Thymus (tissue), 11 donors: ENCODE results near the gene SLC39A11. TPM values are rescaled to one million over a fixed set of nuclear protein-coding genes. Genes with fewer than 3 reads are reported as not detected.

Source experiments
- DNase-seq, 9 donors: peaks; one replicate each; pipeline ENCODE4 v3.0.0-alpha.2; 2013; ENCODE audit warnings: low spot score in 9 of 9, low read depth in 6 of 9, missing footprints in 1 of 9
- H3K27ac ChIP-seq, 2 donors: one replicate each; pipeline ENCODE4 v1.5.1; 2013; ENCODE audit warnings: control low read depth in 1 of 2, low read depth in 1 of 2, low read length in 1 of 2, mild to moderate bottlenecking in 1 of 2, moderate library complexity in 1 of 2
- H3K27me3 ChIP-seq, 2 donors: one replicate each; pipeline ENCODE4 v1.5.1; 2013; ENCODE audit warnings: low read length in 1 of 2; ENCODE audit not compliant: control insufficient read depth in 2 of 2, insufficient read depth in 1 of 2
- H3K36me3 ChIP-seq, 2 donors: one replicate each; pipeline ENCODE4 v1.5.1; 2013; ENCODE audit warnings: low read length in 1 of 2, mild to moderate bottlenecking in 1 of 2, moderate library complexity in 1 of 2; ENCODE audit not compliant: control insufficient read depth in 2 of 2, insufficient read depth in 2 of 2
- H3K4me1 ChIP-seq, 2 donors: one replicate each; pipeline ENCODE4 v1.5.1; 2013; ENCODE audit warnings: low read length in 2 of 2; ENCODE audit not compliant: control insufficient read depth in 2 of 2, insufficient read depth in 2 of 2
- H3K4me3 ChIP-seq, 2 donors: one replicate each; pipeline ENCODE4 v1.5.1; 2013; ENCODE audit warnings: low read length in 2 of 2, control low read depth in 1 of 2, mild to moderate bottlenecking in 1 of 2
- H3K9me3 ChIP-seq, 2 donors: one replicate each; pipeline ENCODE4 v1.5.1; 2013; ENCODE audit warnings: low read length in 1 of 2, mild to moderate bottlenecking in 1 of 2; ENCODE audit not compliant: control insufficient read depth in 2 of 2, insufficient read depth in 1 of 2
- WGBS: extraction: QIAGEN DNeasy Blood & Tissue Kit; methylation state at CpG from one replicate; pipeline ENCODE4 v1.1.7; 2013; 5-methylcytosine and 5-hydroxymethylcytosine counted together
- polyA plus RNA-seq: library from polyadenylated mRNA; stranded (reverse); fragments of 200-250 nt; gene quantifications from one replicate; pipeline ENCODE4 v1.2.3, GENCODE V29; 2013
- total RNA-seq: library from RNA; stranded (reverse); fragments of 120-200 nt; gene quantifications from one replicate; pipeline ENCODE4 v1.2.4, GENCODE V29; 2013
- donor health status: healthy.

The SLC39A11 gene
- total and polyA plus RNA-seq, 2 donors = 7.4 to 8.7 TPM

DNA sequence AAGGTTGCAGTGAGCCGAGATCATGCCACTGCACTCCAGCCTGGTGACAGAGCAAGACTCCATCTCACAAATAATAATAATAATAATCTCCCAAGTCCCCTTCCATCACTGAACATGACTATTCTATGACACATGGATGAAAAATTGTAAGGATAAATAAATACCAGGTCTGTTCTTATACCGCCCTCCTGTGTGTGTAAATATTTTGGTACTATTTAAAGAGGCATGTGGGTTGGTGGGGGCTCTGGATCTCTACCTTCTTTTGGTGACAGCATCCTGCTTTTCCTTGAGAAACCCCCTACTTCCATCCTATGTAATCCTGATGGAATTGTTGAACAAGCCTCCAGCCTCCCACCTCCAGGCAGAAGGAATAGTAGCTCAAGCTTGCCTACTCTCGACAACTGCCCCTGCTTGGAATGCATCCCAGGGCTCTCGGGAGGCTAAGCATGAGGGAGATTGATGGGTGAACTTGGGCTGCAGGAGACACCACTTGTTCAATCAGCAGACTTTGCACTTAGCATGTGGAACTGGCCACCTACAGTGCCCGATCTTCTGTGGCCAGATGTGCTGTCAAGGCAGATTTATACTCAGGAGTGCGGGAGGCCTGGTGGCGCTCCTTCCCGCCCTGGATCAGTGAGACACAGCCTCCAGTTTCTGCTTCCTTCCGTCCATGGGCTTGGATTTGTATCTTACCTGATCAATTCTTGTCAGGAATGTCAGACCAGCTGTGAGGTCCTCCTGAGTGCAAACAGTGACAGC lies 287.4 kb downstream of the SLC39A11 start:
- H3K4me3 ChIP-seq = no peak overlapping the region
- no peak overlapping the region for H3K27ac ChIP-seq
- DNase-seq = no peak
- no peaks in the 10 kb centered on the region for H3K4me1 ChIP-seq
- 98% methylated on average over 9 of the region's 9 CpGs for WGBS
- H3K9me3 ChIP-seq = no peaks in the 10 kb centered on the region
- H3K27me3 ChIP-seq = no peaks in the 10 kb centered on the region
- H3K36me3 ChIP-seq = no peaks in the 10 kb centered on the region

- Histone ChIP-seq H3K4me1 (no peaks in the 10 kb centered on the region), H3K4me3 (no peak overlapping the region), H3K27me3 (no peaks in the 10 kb centered on the region), H3K27ac (no peak overlapping the region), H3K36me3 (no peaks in the 10 kb centered on the region), H3K9me3 (peaks cover 0 to 2% of the 10 kb centered on the region in 2 donors)
- 90% methylated on average over 8 of the region's 8 CpGs for WGBS
- no peak for DNase-seq
Measured at GRCh38 chr17:72802726-72803125, 289.8 kb downstream of the SLC39A11 start.

DNA sequence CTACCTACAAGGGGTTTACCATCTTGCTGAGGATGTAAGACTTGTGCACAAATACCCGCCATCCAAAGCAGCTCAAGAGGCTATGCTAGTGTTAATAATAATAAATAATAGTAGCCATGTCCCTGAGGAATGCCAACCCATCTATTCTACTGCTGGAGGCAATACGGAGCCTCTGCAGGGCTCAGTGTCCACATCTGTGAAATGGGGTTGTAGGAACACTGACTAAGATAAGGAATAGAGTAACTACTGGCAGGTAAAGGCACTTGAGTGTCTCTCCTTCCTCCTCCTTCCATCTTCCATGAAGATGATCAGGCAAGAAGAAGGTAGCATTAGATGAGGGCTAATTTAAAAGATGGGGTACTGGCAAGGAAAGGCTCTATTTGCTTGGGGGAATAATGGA lies 295.3 kb downstream of the SLC39A11 start:
- WGBS = 96% methylated on average over 2 of the region's 2 CpGs
- Histone ChIP-seq H3K27ac (no peak overlapping the region), H3K4me3 (no peak overlapping the region), H3K27me3 (no peaks in the 10 kb centered on the region), H3K4me1 (no peaks in the 10 kb centered on the region), H3K36me3 (no peaks in the 10 kb centered on the region), H3K9me3 (peaks cover 2 to 8% of the 10 kb centered on the region in 2 donors)
- DNase-seq = no peak

GRCh38 chr17:72795941-72796340 lies 296.5 kb downstream of the SLC39A11 start:
- H3K9me3 ChIP-seq = peaks cover 2 to 8% of the 10 kb centered on the region in 2 donors
- H3K27me3 ChIP-seq = no peaks in the 10 kb centered on the region
- DNase-seq = no peak
- no peaks in the 10 kb centered on the region for H3K4me1 ChIP-seq
- H3K4me3 ChIP-seq = no peak overlapping the region
- no peak overlapping the region for H3K27ac ChIP-seq
- WGBS = 95% methylated on average over 5 of the region's 5 CpGs
- no peaks in the 10 kb centered on the region for H3K36me3 ChIP-seq

DNA sequence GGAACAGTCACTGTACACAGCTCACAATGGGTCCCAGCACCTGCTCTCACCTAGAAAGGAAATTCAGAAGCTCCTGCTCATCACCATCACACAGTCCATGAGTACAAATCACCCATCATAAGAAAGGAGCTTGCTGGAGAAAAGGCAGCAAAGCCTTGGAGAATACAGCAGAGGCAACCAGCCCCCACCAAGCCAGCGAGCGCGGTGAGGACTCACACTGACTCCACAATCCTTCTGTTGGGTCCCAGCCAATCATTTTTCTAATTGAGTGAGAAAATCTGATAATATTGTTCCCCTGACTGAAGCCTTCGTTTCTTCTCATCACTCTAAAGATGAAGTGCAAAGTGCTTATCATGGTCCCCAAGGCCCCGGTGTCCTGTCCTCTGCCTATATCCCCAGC lies 298.3 kb downstream of the SLC39A11 start:
- no peak overlapping the region for H3K27ac ChIP-seq
- H3K36me3 ChIP-seq = no peaks in the 10 kb centered on the region
- no peaks in the 10 kb centered on the region for H3K4me1 ChIP-seq
- no peak for DNase-seq
- H3K4me3 ChIP-seq = no peak overlapping the region
- no peaks in the 10 kb centered on the region for H3K27me3 ChIP-seq
- 97% methylated on average over 5 of the region's 5 CpGs for WGBS
- peaks cover 0 to 8% of the 10 kb centered on the region in 2 donors for H3K9me3 ChIP-seq

GRCh38 chr17:72792771-72793170 lies 299.7 kb downstream of the SLC39A11 start:
- Histone ChIP-seq H3K4me3 (no peak overlapping the region), H3K4me1 (no peaks in the 10 kb centered on the region), H3K27ac (no peak overlapping the region), H3K36me3 (no peaks in the 10 kb centered on the region), H3K9me3 (peaks cover 0 to 8% of the 10 kb centered on the region in 2 donors), H3K27me3 (no peaks in the 10 kb centered on the region)
- no peak for DNase-seq
- WGBS = 96% methylated on average over 5 of the region's 5 CpGs

DNA sequence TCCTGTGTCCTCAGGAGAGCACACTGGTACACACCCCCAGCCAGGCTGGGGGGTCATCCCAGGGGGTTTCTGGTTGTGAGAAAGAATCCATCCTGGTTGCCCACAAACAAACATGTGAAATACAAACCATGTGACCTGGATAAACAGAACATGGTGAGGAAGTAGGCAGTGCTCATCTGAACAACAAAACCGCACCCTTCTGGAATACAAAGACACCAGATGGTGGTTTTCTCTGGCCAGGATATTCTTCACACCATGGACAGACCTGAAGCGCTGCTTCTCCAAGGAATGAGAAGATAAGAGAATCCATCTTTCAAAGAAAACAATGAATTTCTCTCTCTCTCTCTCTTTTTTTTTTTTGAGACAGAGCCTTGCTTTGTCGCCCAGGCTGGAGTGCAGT lies 302.3 kb downstream of the SLC39A11 start:
- 94% methylated on average over 3 of the region's 3 CpGs for WGBS
- no peak for DNase-seq
- H3K27ac ChIP-seq = no peak overlapping the region

GRCh38 chr17:72789711-72790110 lies 302.8 kb downstream of the SLC39A11 start:
- Histone ChIP-seq H3K9me3 (peaks cover 0 to 8% of the 10 kb centered on the region in 2 donors), H3K4me3 (no peak overlapping the region), H3K4me1 (no peaks in the 10 kb centered on the region), H3K27me3 (no peaks in the 10 kb centered on the region), H3K27ac (no peak overlapping the region), H3K36me3 (no peaks in the 10 kb centered on the region)
- no peak for DNase-seq
- 97% methylated on average over 6 of the region's 6 CpGs for WGBS

More for the DNA sequence above, 302.3 kb downstream of the SLC39A11 start:
- H3K4me1 ChIP-seq = no peaks in the 10 kb centered on the region
- H3K27me3 ChIP-seq = no peaks in the 10 kb centered on the region
- H3K4me3 ChIP-seq = no peak overlapping the region
- H3K36me3 ChIP-seq = no peaks in the 10 kb centered on the region
- peaks cover 0 to 8% of the 10 kb centered on the region in 2 donors for H3K9me3 ChIP-seq

DNA sequence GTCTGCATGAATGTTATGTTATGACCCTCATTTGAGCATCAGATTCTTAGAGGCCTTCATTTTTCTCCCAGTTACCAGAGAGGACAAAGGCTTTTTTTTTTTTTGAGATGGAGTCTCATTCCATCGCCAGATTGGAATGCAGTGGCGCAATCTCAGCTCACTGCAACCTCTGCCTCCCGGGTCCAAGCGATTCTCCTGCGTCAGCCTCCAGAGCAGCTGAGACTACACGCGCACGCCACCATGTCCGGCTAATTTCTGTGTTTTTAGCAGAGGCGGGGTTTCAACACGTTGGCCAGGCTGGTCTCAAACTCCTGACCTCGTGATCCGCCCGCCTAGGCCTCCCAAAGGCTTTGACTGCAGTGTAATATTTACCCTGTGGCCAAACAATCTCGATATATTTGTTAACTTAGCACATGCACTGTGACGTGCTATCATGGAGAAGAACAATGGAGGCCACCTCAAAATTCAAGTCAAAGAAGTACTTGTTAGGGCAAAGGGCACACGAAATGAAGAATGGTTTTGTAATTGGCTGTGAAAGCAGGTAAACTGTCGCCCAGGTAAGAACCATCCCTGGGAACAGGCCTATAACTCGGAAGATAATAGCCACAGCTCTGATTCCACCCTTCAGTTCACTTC lies 303.4 kb downstream of the SLC39A11 start:
- 98% methylated on average over 19 of the region's 19 CpGs for WGBS
- no peak overlapping the region for H3K27ac ChIP-seq
- H3K36me3 ChIP-seq = no peaks in the 10 kb centered on the region
- H3K9me3 ChIP-seq = peaks cover 0 to 4% of the 10 kb centered on the region in 2 donors
- DNase-seq = no peak
- no peak overlapping the region for H3K4me3 ChIP-seq
- no peaks in the 10 kb centered on the region for H3K27me3 ChIP-seq
- H3K4me1 ChIP-seq = no peaks in the 10 kb centered on the region
